A673 (cell line): ENCODE data around the gene ZFP2.

Experiments used
- EZH2 ChIP-seq: fragments of 200-600 bp; sonication (generic); IDR thresholded peaks from 2 replicates; pipeline ENCODE4 v1.6.1; 2017; ENCODE audit warnings: borderline replicate concordance, low read depth, mild to moderate bottlenecking, mixed read lengths, antibody characterized with exemption, low read length; ENCODE audit not compliant: poor library complexity, severe bottlenecking
- TF ChIP-seq, protein P1 (sequence below): fragments of 300-800, 200-600 bp; sonication (generic); conservative IDR thresholded peaks from 2 replicates; pipeline ENCODE4 v1.5.1; 2017; ENCODE audit warnings: low read depth, mild to moderate bottlenecking, antibody characterized with exemption, low read length, moderate library complexity, mixed read lengths

DNA sequence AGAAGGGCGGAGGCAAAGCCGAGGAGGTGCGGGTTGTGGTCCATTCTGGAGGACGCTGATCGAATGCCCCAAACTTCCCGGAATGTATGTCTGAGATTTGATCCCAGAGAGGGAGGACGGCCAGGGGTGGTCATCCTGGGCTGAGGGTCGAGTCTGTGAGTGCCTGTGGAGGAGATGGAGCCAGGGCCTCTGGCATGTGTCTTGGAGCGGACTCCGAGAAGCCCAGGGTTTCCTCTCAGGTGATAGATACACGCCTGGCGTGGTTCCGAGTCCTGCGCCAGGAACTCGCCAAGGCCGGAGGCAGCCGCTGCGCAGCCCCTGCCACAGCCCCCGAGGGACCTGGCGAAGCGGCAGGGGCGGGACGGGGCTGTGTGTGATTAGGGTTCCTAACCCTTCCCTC, 45.6 kb downstream of the ZFP2 start:
- TF ChIP-seq, protein P1, sequence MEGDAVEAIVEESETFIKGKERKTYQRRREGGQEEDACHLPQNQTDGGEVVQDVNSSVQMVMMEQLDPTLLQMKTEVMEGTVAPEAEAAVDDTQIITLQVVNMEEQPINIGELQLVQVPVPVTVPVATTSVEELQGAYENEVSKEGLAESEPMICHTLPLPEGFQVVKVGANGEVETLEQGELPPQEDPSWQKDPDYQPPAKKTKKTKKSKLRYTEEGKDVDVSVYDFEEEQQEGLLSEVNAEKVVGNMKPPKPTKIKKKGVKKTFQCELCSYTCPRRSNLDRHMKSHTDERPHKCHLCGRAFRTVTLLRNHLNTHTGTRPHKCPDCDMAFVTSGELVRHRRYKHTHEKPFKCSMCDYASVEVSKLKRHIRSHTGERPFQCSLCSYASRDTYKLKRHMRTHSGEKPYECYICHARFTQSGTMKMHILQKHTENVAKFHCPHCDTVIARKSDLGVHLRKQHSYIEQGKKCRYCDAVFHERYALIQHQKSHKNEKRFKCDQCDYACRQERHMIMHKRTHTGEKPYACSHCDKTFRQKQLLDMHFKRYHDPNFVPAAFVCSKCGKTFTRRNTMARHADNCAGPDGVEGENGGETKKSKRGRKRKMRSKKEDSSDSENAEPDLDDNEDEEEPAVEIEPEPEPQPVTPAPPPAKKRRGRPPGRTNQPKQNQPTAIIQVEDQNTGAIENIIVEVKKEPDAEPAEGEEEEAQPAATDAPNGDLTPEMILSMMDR: no peak
- no peak for TF ChIP-seq EZH2
